ENCODE data around the gene MBLAC1. TPM values are rescaled to one million over a fixed set of nuclear protein-coding genes. Genes with fewer than 3 reads are reported as not detected.

Gene MBLAC1
- total and polyA plus RNA-seq, 9 of the 15 experiments (the other 6 are each of a cell fraction or from before 2014, with no cell fraction given), result 0.03 to 3.1 (median 0.52) TPM

GRCh38 chr7:100119072-100119969 is 7.4 kb upstream of the MBLAC1 start, which contains the start of the genes CNPY4 and TAF6 (continued):
- TF ChIP-seq PRMT5 (CRISPR knock-in tag; IDR thresholded peaks at IDR 0.05) (no peak), MECOM (CRISPR knock-in tag; IDR thresholded peaks at IDR 0.05) (no peak), SREBF1 (IDR thresholded peaks at IDR 0.05; ENCODE audit: borderline replicate concordance, low read depth, low read length) (no peak), ZNF780A (CRISPR knock-in tag; IDR thresholded peaks at IDR 0.05) (no peak), NR2F6 (CRISPR knock-in tag; IDR thresholded peaks at IDR 0.05) (peak; percentile 86; the same call in 1 of the 2 replicates), NFYB (IDR thresholded peaks at IDR 0.05; ENCODE audit: extremely low read depth, insufficient read length) (no peak), STAT5A (IDR thresholded peaks at IDR 0.05; ENCODE audit: borderline replicate concordance, low read length) (no peak), HNRNPH1 (optimal IDR thresholded peaks at IDR 0.05; ENCODE audit: low read depth, low read length) (no peak), ZNF232 (CRISPR knock-in tag; IDR thresholded peaks at IDR 0.05) (no peak), ZNF740 (CRISPR knock-in tag; IDR thresholded peaks at IDR 0.05) (no peak), ZNF740 (tag; IDR thresholded peaks at IDR 0.05) (no peak), ZNF324 (CRISPR knock-in tag; IDR thresholded peaks at IDR 0.05) (no peak; the same call in 1 of the 2 replicates), ASH1L (IDR thresholded peaks at IDR 0.05; ENCODE audit: borderline replicate concordance, low read depth, partially characterized antibody) (peak; percentile 67), ETV6 (IDR thresholded peaks at IDR 0.05; ENCODE audit: borderline replicate concordance in 1 of 2, low read depth in 2 of 2, low read length in 1 of 2) (0 out of 4 replicates have a peak, but pooled peaks of 1 of the 2 experiments have one; percentile 2), ETV6 (CRISPR knock-in tag; IDR thresholded peaks at IDR 0.05; ENCODE audit: borderline replicate concordance) (no peak), TGIF2 (CRISPR knock-in tag; IDR thresholded peaks at IDR 0.05) (no peak), SMAD3 (CRISPR knock-in tag; conservative IDR thresholded peaks at IDR 0.05) (peak; percentile 72; the same call in 1 of the 2 replicates), DDX20 (tag; IDR thresholded peaks at IDR 0.05; ENCODE audit: low read depth) (no peak), CREM (IDR thresholded peaks at IDR 0.05; ENCODE audit: low read depth) (no peak; the same call in 1 of the 2 replicates), HMGXB4 (CRISPR knock-in tag; IDR thresholded peaks at IDR 0.05) (peak; percentile 72; the same call in 1 of the 2 replicates), ZBED1 (IDR thresholded peaks at IDR 0.05) (no peak), RNF2 (IDR thresholded peaks at IDR 0.05) (peak; percentile 63; the same call in 1 of the 2 replicates), ZBTB49 (CRISPR knock-in tag; IDR thresholded peaks at IDR 0.05; ENCODE audit: borderline replicate concordance) (no peak), POLR3G (IDR thresholded peaks at IDR 0.05; ENCODE audit: extremely low read depth, insufficient read length, insufficient replicate concordance) (no peak)
